ENCODE results near the gene TEKT2.

DNA sequence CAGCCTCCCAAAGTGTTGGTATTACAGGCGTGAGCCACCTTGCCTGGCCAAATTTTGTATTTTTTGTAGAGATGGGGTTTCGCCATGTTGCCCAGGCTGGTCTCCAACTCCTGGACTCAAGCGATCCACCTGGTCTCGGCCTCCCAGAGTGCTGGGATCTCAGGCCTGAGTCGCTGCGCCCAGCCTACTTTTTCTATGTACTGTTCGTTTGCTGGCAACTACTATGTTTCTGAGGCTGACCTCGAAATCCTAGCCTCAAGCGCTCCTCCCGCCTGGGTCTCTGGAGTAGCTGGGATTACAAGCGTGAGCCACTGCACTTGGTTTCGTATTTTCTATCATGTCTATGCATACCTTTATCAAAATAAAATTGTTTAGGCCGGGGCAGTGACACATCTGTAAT is 675 bp upstream of the TEKT2 start:
- TF ChIP-seq, protein P1, sequence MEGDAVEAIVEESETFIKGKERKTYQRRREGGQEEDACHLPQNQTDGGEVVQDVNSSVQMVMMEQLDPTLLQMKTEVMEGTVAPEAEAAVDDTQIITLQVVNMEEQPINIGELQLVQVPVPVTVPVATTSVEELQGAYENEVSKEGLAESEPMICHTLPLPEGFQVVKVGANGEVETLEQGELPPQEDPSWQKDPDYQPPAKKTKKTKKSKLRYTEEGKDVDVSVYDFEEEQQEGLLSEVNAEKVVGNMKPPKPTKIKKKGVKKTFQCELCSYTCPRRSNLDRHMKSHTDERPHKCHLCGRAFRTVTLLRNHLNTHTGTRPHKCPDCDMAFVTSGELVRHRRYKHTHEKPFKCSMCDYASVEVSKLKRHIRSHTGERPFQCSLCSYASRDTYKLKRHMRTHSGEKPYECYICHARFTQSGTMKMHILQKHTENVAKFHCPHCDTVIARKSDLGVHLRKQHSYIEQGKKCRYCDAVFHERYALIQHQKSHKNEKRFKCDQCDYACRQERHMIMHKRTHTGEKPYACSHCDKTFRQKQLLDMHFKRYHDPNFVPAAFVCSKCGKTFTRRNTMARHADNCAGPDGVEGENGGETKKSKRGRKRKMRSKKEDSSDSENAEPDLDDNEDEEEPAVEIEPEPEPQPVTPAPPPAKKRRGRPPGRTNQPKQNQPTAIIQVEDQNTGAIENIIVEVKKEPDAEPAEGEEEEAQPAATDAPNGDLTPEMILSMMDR (IDR thresholded peaks at IDR 0.05) = no peak
- TF ChIP-seq POLR2A (IDR thresholded peaks at IDR 0.05) = no peak

All from lower leg skin (tissue), 3 donors.